ENCODE results near the gene CHPF2.
A peak's percentile ranks its signal among the peaks of the same experiment; 100 is the strongest.

Gene CHPF2

GRCh38 chr7:151276666-151277590, 44.6 kb downstream of the CHPF2 start:
- Histone ChIP-seq H3K9me3 (no peaks in the 10 kb centered on the region), H3K4me3 (ENCODE audit: low read depth in 1 of 2, low read length in 1 of 2) (peak overlapping the region; percentile 43 to 64), H3K27me3 (peaks cover 18% of the 10 kb centered on the region), H3K27ac (no peak overlapping the region), H3K4me1 (ENCODE audit: control insufficient read depth in 1 of 2, insufficient read depth in 1 of 2, low read depth in 1 of 2, low read length in 1 of 2) (peaks cover 51 to 52% of the 10 kb centered on the region in 2 experiments), H3K36me3 (no peaks in the 10 kb centered on the region)
- TF ChIP-seq CTCF (IDR thresholded peaks at IDR 0.05) = no peak

GRCh38 chr7:151277631-151278030, 45.3 kb downstream of the CHPF2 start:
- TF ChIP-seq CTCF (IDR thresholded peaks at IDR 0.05) = no peak
- Histone ChIP-seq H3K4me1 (ENCODE audit: control insufficient read depth in 1 of 2, insufficient read depth in 1 of 2, low read depth in 1 of 2, low read length in 1 of 2) (peaks cover 44 to 45% of the 10 kb centered on the region in 2 experiments), H3K4me3 (ENCODE audit: low read depth in 1 of 2, low read length in 1 of 2) (peak overlapping the region in 1 of 2 experiments; percentile 64), H3K9me3 (no peaks in the 10 kb centered on the region), H3K27ac (no peak overlapping the region), H3K36me3 (no peaks in the 10 kb centered on the region), H3K27me3 (peaks cover 19% of the 10 kb centered on the region)

GRCh38 chr7:151278949-151279348, 46.7 kb downstream of the CHPF2 start:
- Histone ChIP-seq H3K9me3 (no peaks in the 10 kb centered on the region), H3K27me3 (peaks cover 32% of the 10 kb centered on the region), H3K36me3 (no peaks in the 10 kb centered on the region), H3K4me3 (ENCODE audit: low read depth in 1 of 2, low read length in 1 of 2) (no peak overlapping the region), H3K27ac (no peak overlapping the region), H3K4me1 (ENCODE audit: control insufficient read depth in 1 of 2, insufficient read depth in 1 of 2, low read depth in 1 of 2, low read length in 1 of 2) (peaks cover 30 to 32% of the 10 kb centered on the region in 2 experiments)
- no peak for TF ChIP-seq CTCF (IDR thresholded peaks at IDR 0.05)

- TF ChIP-seq CTCF (IDR thresholded peaks at IDR 0.05) = no peak
- no peaks in the 10 kb centered on the region for H3K9me3 ChIP-seq
- H3K4me3 ChIP-seq (ENCODE audit: low read depth in 1 of 2, low read length in 1 of 2) = no peak overlapping the region
Measured at GRCh38 chr7:151279868-151280267, 47.6 kb downstream of the CHPF2 start.

GRCh38 chr7:151280388-151281019, 48.2 kb downstream of the CHPF2 start:
- Histone ChIP-seq H3K27ac (no peak overlapping the region), H3K9me3 (no peaks in the 10 kb centered on the region), H3K4me1 (ENCODE audit: control insufficient read depth in 1 of 2, insufficient read depth in 1 of 2, low read depth in 1 of 2, low read length in 1 of 2) (peaks cover 15 to 19% of the 10 kb centered on the region in 2 experiments), H3K4me3 (ENCODE audit: low read depth in 1 of 2, low read length in 1 of 2) (no peak overlapping the region), H3K36me3 (no peaks in the 10 kb centered on the region), H3K27me3 (peaks cover 47% of the 10 kb centered on the region)
- TF ChIP-seq CTCF (IDR thresholded peaks at IDR 0.05) = no peak

More at GRCh38 chr7:151279868-151280267, 47.6 kb downstream of the CHPF2 start:
- Histone ChIP-seq H3K27ac (no peak overlapping the region), H3K4me1 (ENCODE audit: control insufficient read depth in 1 of 2, insufficient read depth in 1 of 2, low read depth in 1 of 2, low read length in 1 of 2) (peaks cover 21 to 23% of the 10 kb centered on the region in 2 experiments), H3K36me3 (no peaks in the 10 kb centered on the region), H3K27me3 (peaks cover 41% of the 10 kb centered on the region)
